GM06990 (cell line): Measurements from ENCODE around the gene TRAP1.

ENCODE experiments used
- DNase-seq: peaks from one replicate; pipeline ENCODE4 v3.0.0-alpha.2; 2011; ENCODE audit not compliant: insufficient read length; ENCODE audit errors: extremely low read depth
- H3K27me3 ChIP-seq: replicated peaks from 2 replicates; pipeline ENCODE4 v1.6.0; 2011; ENCODE audit warnings: low read length; ENCODE audit not compliant: control insufficient read depth, insufficient read depth
- H3K36me3 ChIP-seq: 2 replicates; pipeline ENCODE4 v1.5.1; 2011; ENCODE audit warnings: low read length; ENCODE audit not compliant: control insufficient read depth, insufficient read depth
- H3K4me3 ChIP-seq: replicated peaks from 2 replicates; pipeline ENCODE4 v1.5.1; 2011; ENCODE audit warnings: low read depth, mild to moderate bottlenecking, control low read depth, low read length
- TF ChIP-seq, protein P1 (sequence below): IDR thresholded peaks from 2 replicates; pipeline ENCODE4 v1.5.1; 2011; ENCODE audit warnings: low read length, control low read depth, mild to moderate bottlenecking, inconsistent platforms; ENCODE audit not compliant: insufficient read depth, poor library complexity, severe bottlenecking

TRAP1 gene

DNA sequence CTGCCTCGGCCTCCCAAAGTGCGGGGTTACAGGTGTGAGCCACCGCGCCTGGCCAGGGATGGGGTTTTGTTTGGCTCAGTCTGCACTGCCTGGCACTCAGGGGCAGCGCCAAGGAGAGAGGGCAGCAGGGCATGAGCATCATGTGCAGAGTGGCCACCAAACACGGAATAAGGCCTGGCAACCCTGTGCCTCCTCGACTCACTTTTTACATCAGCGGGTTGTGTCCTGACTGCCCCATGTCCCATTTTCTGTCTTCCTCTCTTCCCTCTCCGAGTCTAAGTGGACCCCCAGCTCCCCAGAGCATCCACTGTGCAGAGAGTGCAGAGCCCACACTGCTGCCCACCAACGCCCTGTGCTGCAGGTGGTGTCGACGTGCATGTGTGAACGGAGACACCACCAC is 18.2 kb upstream of the TRAP1 start:
- TF ChIP-seq, protein P1, sequence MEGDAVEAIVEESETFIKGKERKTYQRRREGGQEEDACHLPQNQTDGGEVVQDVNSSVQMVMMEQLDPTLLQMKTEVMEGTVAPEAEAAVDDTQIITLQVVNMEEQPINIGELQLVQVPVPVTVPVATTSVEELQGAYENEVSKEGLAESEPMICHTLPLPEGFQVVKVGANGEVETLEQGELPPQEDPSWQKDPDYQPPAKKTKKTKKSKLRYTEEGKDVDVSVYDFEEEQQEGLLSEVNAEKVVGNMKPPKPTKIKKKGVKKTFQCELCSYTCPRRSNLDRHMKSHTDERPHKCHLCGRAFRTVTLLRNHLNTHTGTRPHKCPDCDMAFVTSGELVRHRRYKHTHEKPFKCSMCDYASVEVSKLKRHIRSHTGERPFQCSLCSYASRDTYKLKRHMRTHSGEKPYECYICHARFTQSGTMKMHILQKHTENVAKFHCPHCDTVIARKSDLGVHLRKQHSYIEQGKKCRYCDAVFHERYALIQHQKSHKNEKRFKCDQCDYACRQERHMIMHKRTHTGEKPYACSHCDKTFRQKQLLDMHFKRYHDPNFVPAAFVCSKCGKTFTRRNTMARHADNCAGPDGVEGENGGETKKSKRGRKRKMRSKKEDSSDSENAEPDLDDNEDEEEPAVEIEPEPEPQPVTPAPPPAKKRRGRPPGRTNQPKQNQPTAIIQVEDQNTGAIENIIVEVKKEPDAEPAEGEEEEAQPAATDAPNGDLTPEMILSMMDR = no peak
- DNase-seq = no peak
- H3K36me3 ChIP-seq = peaks cover 43% of the 10 kb centered on the region
- no peaks in the 10 kb centered on the region for H3K27me3 ChIP-seq
- no peak overlapping the region for H3K4me3 ChIP-seq

DNA sequence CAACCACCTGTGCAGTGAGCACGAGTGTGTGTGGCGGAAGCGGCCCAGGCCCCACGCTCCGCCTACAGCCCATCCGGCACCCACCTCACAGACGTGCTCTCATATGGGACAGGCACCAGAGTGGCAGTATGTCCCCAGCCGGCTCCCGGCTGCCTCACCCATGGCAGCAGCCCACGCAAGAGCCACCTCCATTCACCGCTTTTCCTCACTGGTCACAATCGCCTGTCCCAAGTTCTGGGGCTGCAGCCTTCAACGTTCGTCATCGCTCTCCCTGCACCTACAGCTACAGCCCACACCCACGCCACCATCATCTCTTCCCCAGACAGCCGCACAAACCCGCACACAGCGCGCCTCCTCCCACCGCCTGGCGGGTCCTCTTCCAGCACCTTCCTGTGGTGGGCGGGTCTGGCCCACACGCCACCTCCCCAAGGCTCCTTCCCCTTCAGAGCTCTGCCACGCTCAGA is 17.5 kb upstream of the TRAP1 start:
- H3K4me3 ChIP-seq = no peak overlapping the region
- H3K27me3 ChIP-seq = no peaks in the 10 kb centered on the region
- peaks cover 46% of the 10 kb centered on the region for H3K36me3 ChIP-seq
- DNase-seq = no peak
- TF ChIP-seq, protein P1 = no peak

DNA sequence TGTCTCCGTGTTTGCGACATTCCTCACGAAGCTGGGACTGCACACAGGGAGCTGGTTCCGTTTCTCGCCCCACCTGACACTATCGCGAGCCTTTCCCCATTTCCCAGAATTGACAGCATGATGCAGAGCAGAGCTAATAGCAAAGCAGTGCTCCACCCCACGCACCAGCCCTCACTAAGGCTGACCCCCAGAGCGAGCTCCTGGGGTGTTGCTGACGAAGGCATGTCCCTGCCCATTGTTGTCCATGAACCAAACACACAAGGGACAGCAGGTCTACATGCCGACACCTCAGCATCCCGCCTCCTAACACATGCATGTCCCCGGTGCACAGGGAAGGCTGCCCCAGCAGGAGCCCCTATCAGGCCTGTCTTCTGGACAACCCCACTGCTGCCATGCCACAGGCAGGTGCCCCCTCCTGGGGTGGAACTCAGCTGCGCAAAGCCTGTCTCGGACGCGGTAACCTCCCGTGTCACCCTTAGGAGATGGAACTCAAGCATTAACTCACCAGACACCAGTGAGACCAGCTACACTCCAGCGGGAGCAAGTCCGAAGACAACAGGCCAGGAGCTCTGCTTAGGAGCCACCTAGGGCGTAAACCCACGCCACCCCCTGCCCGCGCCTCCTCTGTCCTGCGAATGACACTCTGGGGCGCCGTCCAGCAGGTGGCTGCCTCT is 16.9 kb upstream of the TRAP1 start:
- Histone ChIP-seq H3K27me3 (no peaks in the 10 kb centered on the region), H3K4me3 (no peak overlapping the region), H3K36me3 (peaks cover 48% of the 10 kb centered on the region)
- TF ChIP-seq, protein P1 = no peak
- DNase-seq = no peak

DNA sequence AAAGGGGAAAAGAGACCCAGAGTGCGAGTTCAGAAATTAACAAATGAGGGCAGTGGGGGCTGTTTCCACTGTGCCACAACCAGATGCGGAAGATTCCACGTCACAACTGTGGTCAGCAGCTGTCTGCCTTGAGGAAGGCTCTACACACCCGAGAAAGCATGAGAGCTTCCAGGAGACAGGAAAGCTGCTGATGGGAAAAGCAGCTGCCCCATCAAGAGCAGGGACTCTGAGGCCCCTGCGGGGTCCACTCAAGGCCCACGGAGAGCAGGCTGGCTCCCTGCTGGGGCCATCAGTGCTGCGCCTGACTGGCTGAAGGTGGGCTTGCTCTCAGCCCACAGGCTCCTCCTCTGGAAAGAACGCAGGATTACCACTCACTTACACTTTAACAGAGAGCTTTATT is 14.8 kb upstream of the TRAP1 start:
- TF ChIP-seq, protein P1 = no peak
- no peak for DNase-seq
- Histone ChIP-seq H3K27me3 (no peaks in the 10 kb centered on the region), H3K36me3 (peaks cover 58% of the 10 kb centered on the region), H3K4me3 (no peak overlapping the region)

DNA sequence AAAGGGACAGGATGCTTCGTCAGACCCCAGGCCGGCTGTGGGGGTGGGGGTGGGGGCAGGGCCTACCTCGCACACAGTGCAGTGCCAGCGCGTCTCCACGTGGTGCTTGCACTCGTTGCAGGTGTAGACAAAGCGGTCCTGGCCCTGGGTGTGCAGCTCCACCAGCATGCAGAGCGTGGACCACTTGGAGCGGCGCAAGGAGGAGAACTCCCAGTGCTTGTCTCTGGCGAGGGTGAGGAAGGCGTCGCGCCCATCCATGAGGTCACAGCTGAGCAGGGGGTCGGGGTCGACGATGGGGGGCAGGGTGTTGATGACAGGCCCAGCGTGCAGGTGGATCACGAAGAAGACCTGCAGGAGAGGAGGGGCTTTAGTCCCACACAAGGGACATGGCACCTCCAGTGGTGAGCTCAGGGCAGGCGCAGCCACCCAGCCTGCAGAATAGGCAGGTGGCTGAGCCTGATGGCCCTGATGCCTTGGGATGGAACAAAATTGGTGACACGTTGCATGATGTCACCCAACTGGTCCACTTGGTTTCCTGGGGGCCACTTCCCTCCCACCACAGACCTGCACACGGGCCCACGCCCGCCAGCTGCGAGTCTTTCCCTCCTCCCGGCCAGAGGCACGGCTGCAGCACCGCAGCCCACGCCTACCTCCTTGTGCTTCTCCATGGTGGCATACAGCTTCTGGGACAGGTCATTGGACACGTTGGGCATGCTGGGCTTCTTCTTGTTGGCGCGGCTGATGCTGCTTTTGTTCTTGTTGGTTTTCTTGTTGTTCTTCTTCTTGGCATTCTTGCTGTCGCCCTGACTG is 14.0 kb upstream of the TRAP1 start:
- DNase-seq = no peak
- no peaks in the 10 kb centered on the region for H3K27me3 ChIP-seq
- H3K4me3 ChIP-seq = no peak overlapping the region
- H3K36me3 ChIP-seq = peaks cover 54% of the 10 kb centered on the region
- TF ChIP-seq, protein P1 = no peak
